Ishikawa (cell line): ENCODE measurements around the gene CD59.

Experiments used
- CEBPB ChIP-seq: IDR thresholded peaks from 2 replicates; pipeline ENCODE4 v1.6.1; 2012
- CREB1 ChIP-seq: IDR thresholded peaks from 2 replicates; pipeline ENCODE4 v1.6.1; 2012; ENCODE audit warnings: low read depth
- EGR1 ChIP-seq: IDR thresholded peaks from 2 replicates; pipeline ENCODE4 v1.6.1; 2012
- EP300 ChIP-seq: IDR thresholded peaks from 2 replicates; pipeline ENCODE4 v1.6.1; 2012; ENCODE audit warnings: borderline replicate concordance
- FOXM1 ChIP-seq: IDR thresholded peaks from 2 replicates; pipeline ENCODE4 v1.6.1; 2012; ENCODE audit warnings: low read depth, borderline replicate concordance
- NFIC ChIP-seq: IDR thresholded peaks from 2 replicates; pipeline ENCODE4 v1.6.1; 2012
- RAD21 ChIP-seq: IDR thresholded peaks from 2 replicates; pipeline ENCODE4 v1.6.1; 2012; ENCODE audit warnings: low read depth
- TAF1 ChIP-seq: IDR thresholded peaks from 2 replicates; pipeline ENCODE4 v1.6.1; 2012; ENCODE audit warnings: low read depth, mild to moderate bottlenecking
- TCF12 ChIP-seq: IDR thresholded peaks from 2 replicates; pipeline ENCODE4 v1.6.1; 2012; ENCODE audit warnings: low read depth
- TEAD4 ChIP-seq: IDR thresholded peaks from 2 replicates; pipeline ENCODE4 v1.6.1; 2012
- YY1 ChIP-seq: IDR thresholded peaks from 2 replicates; pipeline ENCODE4 v1.6.1; 2012; ENCODE audit warnings: low read depth
- ZBTB7A ChIP-seq: IDR thresholded peaks from 2 replicates; pipeline ENCODE4 v1.6.1; 2012; ENCODE audit warnings: low read depth
- TF ChIP-seq, protein P1 (sequence below): IDR thresholded peaks from 2 replicates; pipeline ENCODE4 v1.6.1; 2012
- TF ChIP-seq, protein P2 (sequence below): IDR thresholded peaks from 2 replicates; pipeline ENCODE4 v1.6.1; 2012; ENCODE audit warnings: low read depth, mild to moderate bottlenecking
- TF ChIP-seq, protein P3 (sequence below): IDR thresholded peaks from 2 replicates; pipeline ENCODE4 v1.6.1; 2012

Gene CD59, protein sequence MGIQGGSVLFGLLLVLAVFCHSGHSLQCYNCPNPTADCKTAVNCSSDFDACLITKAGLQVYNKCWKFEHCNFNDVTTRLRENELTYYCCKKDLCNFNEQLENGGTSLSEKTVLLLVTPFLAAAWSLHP

DNA sequence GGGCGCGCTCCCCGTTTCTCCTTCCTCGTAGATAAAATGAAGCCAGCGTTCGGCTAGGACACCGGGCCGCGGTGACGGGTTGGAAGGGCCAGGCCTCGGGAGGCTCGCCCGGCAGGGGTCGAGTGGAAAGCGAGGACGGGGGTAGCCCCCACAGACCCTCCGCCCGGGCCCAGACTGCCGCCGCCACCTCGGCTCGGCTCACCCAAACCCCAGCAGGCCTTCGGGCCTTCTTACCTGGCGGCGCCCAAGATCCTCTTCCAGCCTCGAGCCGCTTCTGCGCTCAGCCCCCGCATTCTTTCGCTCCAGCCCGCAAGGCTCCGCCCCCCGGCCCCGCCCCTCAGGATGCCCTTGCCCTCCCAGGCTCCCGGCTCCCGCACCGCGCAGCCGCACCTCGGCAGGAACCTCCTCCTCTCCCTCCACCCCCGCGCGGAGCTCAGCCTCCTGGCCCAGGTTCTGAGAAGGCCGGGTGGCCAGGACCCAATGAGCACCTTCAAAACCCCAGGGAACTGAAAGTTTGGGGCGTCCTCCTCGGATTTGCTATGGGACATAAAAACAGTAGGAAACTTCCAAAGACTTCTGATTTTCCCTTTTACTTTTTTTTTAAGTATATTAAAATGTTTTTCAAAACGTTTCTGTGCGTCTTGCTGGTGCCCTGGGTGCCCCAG is at the start of gene CD59:
Gene CD59 (minus strand): TSS at position 276 of the 665 bp plus-strand sequence. CDS start 13,978 bp downstream, outside the sequence.
- TF ChIP-seq TEAD4 (peak; percentile 60; the same call in 1 of the 2 replicates), TAF1 (peak; percentile 69), CREB1 (no peak), EGR1 (peak; percentile 91), RAD21 (no peak)
- TF ChIP-seq, protein P1, sequence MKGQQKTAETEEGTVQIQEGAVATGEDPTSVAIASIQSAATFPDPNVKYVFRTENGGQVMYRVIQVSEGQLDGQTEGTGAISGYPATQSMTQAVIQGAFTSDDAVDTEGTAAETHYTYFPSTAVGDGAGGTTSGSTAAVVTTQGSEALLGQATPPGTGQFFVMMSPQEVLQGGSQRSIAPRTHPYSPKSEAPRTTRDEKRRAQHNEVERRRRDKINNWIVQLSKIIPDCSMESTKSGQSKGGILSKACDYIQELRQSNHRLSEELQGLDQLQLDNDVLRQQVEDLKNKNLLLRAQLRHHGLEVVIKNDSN = no peak
- TF ChIP-seq, protein P2, sequence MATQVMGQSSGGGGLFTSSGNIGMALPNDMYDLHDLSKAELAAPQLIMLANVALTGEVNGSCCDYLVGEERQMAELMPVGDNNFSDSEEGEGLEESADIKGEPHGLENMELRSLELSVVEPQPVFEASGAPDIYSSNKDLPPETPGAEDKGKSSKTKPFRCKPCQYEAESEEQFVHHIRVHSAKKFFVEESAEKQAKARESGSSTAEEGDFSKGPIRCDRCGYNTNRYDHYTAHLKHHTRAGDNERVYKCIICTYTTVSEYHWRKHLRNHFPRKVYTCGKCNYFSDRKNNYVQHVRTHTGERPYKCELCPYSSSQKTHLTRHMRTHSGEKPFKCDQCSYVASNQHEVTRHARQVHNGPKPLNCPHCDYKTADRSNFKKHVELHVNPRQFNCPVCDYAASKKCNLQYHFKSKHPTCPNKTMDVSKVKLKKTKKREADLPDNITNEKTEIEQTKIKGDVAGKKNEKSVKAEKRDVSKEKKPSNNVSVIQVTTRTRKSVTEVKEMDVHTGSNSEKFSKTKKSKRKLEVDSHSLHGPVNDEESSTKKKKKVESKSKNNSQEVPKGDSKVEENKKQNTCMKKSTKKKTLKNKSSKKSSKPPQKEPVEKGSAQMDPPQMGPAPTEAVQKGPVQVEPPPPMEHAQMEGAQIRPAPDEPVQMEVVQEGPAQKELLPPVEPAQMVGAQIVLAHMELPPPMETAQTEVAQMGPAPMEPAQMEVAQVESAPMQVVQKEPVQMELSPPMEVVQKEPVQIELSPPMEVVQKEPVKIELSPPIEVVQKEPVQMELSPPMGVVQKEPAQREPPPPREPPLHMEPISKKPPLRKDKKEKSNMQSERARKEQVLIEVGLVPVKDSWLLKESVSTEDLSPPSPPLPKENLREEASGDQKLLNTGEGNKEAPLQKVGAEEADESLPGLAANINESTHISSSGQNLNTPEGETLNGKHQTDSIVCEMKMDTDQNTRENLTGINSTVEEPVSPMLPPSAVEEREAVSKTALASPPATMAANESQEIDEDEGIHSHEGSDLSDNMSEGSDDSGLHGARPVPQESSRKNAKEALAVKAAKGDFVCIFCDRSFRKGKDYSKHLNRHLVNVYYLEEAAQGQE = no peak
- TF ChIP-seq, protein P3, sequence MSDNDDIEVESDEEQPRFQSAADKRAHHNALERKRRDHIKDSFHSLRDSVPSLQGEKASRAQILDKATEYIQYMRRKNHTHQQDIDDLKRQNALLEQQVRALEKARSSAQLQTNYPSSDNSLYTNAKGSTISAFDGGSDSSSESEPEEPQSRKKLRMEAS = peak; percentile 23; the same call in 1 of the 2 replicates

DNA sequence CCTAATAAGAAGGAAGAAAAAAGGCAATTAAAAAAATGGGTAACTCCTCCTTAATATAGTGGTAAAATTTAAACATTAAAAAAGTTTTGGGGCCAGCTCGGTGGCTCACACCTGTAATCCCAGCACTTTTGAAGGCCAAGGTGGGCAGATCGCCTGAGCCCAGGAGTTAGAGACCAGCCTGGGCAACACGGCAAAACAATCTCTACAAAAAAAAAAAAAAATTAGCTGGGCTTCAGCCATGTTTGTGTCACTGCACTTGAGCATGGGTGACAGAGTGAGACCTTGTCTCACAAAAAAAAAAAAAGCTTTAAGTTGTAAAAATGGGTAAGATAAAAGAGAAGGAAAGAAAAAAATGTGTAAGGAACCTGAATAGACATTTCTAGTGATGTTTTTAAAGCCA is 49.4 kb upstream of the CD59 start:
- TF ChIP-seq YY1 (no peak), RAD21 (no peak), ZBTB7A (no peak), EP300 (no peak), TAF1 (no peak), CEBPB (no peak), TCF12 (no peak)
- TF ChIP-seq, protein P1 = no peak

DNA sequence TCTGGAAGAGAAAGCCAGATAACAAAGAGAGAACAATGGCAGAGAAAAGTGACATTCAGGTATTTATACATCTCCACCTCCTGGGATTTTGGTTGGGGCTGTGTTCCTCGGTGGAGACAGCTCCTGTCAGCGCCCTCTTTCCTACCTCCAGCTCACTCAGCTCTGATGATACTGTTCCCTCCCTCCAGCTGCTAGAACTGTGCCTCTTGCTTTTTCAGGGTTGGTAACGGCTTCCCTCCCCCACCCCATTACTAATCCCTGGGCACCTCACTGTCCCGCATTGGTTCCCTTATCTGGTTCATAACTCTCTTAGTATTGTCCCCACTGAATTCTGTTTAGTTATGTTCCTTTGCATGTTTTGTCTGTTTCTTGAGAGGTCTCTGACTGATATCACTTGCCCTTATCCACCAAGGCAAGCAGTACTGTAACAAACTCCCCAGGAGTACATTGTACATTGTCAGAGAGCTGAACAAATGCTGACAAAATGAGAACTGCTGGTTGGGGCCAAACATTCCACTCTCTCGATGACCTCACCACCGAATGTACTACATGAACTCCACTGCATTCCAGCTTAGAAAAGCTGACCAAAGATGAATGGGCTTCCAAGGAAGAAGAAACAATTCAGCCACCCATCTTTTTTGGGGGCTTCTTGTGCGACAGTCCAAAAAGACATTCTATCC is 43.8 kb upstream of the CD59 start:
- TF ChIP-seq CEBPB (no peak), EGR1 (no peak)
- TF ChIP-seq, protein P3 = no peak

DNA sequence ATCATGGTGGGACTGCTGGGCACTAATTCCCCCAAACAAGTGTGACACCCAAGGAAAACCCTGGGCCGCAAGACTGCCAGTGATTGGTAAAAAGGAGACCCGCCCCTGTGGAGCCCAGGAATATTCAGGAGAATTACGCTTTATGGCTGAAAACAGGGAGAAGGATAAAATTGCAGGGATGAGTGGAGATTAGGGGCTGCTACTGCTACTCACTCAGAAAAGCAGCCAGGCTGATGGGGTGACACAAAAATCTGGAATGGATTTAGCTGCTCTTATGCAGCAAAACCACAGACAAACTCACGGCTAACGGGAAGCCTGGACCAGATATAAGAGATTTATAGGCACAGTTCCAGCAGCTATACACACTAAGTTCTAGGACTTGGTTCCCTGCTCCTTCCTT is 42.5 kb upstream of the CD59 start:
- TF ChIP-seq EGR1 (no peak), EP300 (no peak), CEBPB (no peak), CREB1 (no peak), ZBTB7A (no peak), RAD21 (no peak), YY1 (no peak), FOXM1 (no peak), TAF1 (no peak), NFIC (no peak), TEAD4 (no peak), TCF12 (no peak)
- TF ChIP-seq, protein P2 = no peak
- TF ChIP-seq, protein P1 = no peak
- TF ChIP-seq, protein P3 = no peak

DNA sequence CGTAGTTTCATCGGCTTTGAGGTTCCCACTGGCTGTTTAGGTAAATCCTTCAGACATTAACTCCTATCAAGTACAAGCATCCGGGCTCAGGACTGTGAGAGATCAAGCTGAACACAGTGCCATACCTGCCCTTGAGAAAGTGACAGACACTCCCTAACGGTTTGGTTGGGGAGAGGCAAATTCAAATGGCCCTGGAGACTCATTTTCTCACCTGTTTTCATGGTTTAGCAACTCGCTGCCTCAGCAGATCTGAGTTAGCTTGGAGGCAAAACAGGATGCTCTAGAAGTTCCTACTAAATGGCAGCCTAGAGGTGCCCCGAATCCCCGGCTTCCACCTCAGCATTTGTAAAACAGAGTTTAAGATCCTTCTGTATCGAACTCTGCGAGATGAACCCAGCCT is 41.7 kb upstream of the CD59 start:
- TF ChIP-seq EGR1 = no peak
- no peak for TF ChIP-seq CEBPB
- TF ChIP-seq TCF12 = no peak
- no peak for TF ChIP-seq ZBTB7A
- TF ChIP-seq, protein P3 = no peak
- TF ChIP-seq EP300 = no peak
- TF ChIP-seq RAD21 = no peak
- no peak for TF ChIP-seq CREB1
- TF ChIP-seq, protein P2 = no peak
- no peak for TF ChIP-seq NFIC
- no peak for TF ChIP-seq YY1
- TF ChIP-seq, protein P1 = no peak
- no peak for TF ChIP-seq TEAD4
- no peak for TF ChIP-seq TAF1
- TF ChIP-seq FOXM1 = no peak
